ENCODE measurements around the gene COL4A2.

COL4A2 gene

DNA sequence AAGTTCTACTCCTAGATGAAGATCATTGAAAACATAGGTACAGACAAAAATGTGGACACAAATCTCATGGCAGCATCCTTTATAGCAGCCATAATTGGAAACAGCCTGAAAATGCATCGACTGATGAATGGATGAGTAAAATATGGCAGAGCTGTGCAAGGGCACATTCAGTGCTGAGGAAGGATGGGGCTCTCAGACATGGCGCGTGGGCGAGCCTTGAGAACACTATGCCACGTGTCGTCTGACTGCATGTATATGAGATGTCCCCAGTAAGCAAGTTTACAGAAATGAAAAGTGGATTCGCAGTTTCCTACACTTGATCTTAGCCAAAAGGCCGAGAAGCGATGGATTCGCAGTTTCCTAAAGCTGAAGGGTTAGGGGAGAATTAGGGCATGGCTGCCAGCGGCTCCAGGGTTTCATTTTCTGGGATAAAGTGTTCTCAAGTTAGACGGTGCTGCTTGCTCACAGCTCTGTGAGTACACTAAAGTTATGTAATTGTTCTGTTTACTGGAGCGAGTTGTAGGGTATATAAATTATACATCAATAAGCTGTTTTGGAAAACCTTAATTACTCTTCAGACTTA, 176.4 kb downstream of the COL4A2 start:
- Histone ChIP-seq H3K9me2 (replicated peaks; ENCODE audit: low read depth, low read length) (no peaks in the 10 kb centered on the region), H3K4me3 (ENCODE audit: low read length, poor library complexity, severe bottlenecking) (no peak overlapping the region), H3F3A (ENCODE audit: low read depth) (no peaks in the 10 kb centered on the region), H3K79me2 (ENCODE audit: insufficient read depth, low read length) (no peaks in the 10 kb centered on the region), H3K9ac (ENCODE audit: low read depth, low read length, poor library complexity, severe bottlenecking) (no peak overlapping the region), H3K4me2 (ENCODE audit: low read depth, low read length, poor library complexity, severe bottlenecking) (no peak overlapping the region), H4K20me1 (ENCODE audit: insufficient read depth, low read length, poor library complexity, severe bottlenecking) (no peaks in the 10 kb centered on the region), H3K27me3 (ENCODE audit: insufficient read depth, low read length, poor library complexity, severe bottlenecking) (no peaks in the 10 kb centered on the region), H3K9me3 (ENCODE audit: insufficient read depth, low read depth, low read length) (no peaks in the 10 kb centered on the region), H2AFZ (ENCODE audit: low read length) (no peak overlapping the region), H3K4me1 (ENCODE audit: insufficient read depth, low read length, poor library complexity, severe bottlenecking) (no peaks in the 10 kb centered on the region), H3K36me3 (ENCODE audit: insufficient read depth, low read length) (no peaks in the 10 kb centered on the region)
- TF ChIP-seq, protein P1, sequence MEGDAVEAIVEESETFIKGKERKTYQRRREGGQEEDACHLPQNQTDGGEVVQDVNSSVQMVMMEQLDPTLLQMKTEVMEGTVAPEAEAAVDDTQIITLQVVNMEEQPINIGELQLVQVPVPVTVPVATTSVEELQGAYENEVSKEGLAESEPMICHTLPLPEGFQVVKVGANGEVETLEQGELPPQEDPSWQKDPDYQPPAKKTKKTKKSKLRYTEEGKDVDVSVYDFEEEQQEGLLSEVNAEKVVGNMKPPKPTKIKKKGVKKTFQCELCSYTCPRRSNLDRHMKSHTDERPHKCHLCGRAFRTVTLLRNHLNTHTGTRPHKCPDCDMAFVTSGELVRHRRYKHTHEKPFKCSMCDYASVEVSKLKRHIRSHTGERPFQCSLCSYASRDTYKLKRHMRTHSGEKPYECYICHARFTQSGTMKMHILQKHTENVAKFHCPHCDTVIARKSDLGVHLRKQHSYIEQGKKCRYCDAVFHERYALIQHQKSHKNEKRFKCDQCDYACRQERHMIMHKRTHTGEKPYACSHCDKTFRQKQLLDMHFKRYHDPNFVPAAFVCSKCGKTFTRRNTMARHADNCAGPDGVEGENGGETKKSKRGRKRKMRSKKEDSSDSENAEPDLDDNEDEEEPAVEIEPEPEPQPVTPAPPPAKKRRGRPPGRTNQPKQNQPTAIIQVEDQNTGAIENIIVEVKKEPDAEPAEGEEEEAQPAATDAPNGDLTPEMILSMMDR (conservative IDR thresholded peaks at IDR 0.05; ENCODE audit: low read length) = no peak
- TF ChIP-seq EZH2phosphoT487 (IDR thresholded peaks at IDR 0.05; ENCODE audit: borderline replicate concordance) = no peak

DNA sequence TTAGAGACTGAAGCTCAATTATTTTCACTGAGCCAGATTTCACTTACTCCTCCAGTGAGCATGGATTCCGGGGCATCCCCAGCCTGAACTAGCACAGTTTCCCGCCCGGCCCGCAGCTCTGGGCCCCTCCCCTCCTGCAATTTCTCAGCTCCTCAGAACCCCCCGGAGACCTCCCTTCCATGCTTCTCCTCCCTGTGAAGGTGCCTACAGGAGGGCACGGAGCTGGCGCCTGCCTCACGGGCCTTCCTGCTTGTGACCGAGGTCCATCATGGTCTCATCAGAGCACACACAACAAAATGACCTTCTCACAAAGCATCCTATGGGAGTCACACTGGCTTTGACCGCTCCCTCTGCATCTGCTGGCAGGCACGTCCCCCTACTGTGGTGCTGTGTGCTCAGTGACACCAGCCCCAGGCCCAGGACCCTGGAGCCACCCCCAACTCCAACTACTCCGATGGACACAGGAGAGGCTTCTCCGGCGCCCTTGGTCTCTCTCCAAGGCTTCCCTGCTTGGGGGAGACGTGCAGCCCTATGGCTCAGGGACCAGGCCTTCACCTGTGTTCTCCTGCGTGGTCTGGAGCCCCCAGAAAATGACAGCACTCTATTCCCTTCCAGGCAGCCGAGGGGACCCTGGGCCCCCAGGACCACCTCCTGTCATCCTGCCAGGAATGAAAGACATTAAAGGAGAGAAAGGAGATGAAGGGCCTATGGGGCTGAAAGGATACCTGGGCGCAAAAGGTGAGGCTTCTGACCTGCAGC, 177.4 kb downstream of the COL4A2 start:
- Histone ChIP-seq H3K4me3 (ENCODE audit: low read length, poor library complexity, severe bottlenecking) (no peak overlapping the region), H4K20me1 (ENCODE audit: insufficient read depth, low read length, poor library complexity, severe bottlenecking) (no peaks in the 10 kb centered on the region), H3K27me3 (ENCODE audit: insufficient read depth, low read length, poor library complexity, severe bottlenecking) (no peaks in the 10 kb centered on the region), H3K4me1 (ENCODE audit: insufficient read depth, low read length, poor library complexity, severe bottlenecking) (no peaks in the 10 kb centered on the region), H3K4me2 (ENCODE audit: low read depth, low read length, poor library complexity, severe bottlenecking) (no peak overlapping the region), H3K9ac (ENCODE audit: low read depth, low read length, poor library complexity, severe bottlenecking) (no peak overlapping the region), H3K9me2 (replicated peaks; ENCODE audit: low read depth, low read length) (no peaks in the 10 kb centered on the region), H3K36me3 (ENCODE audit: insufficient read depth, low read length) (no peaks in the 10 kb centered on the region), H3F3A (ENCODE audit: low read depth) (no peaks in the 10 kb centered on the region), H3K79me2 (ENCODE audit: insufficient read depth, low read length) (no peaks in the 10 kb centered on the region), H2AFZ (ENCODE audit: low read length) (no peak overlapping the region), H3K9me3 (ENCODE audit: insufficient read depth, low read depth, low read length) (no peaks in the 10 kb centered on the region)
- TF ChIP-seq EZH2phosphoT487 (IDR thresholded peaks at IDR 0.05; ENCODE audit: borderline replicate concordance) = no peak
- TF ChIP-seq, protein P1 (conservative IDR thresholded peaks at IDR 0.05; ENCODE audit: low read length) = no peak

DNA sequence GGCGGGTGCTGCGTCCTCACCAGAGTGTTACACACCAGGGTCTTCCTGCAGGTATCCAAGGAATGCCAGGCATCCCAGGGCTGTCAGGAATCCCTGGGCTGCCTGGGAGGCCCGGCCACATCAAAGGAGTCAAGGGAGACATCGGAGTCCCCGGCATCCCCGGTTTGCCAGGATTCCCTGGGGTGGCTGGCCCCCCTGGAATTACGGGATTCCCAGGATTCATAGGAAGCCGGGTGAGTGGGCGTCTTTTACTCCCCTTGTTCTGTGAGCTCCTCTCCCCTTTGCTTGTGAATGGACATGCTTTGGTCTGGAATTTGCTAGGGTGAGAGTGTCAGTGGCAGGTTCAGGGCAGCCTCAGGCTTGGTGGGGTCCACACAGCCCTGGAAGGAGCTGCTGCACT, 178.5 kb downstream of the COL4A2 start:
- no peaks in the 10 kb centered on the region for H3K9me2 ChIP-seq (replicated peaks; ENCODE audit: low read depth, low read length)
- no peaks in the 10 kb centered on the region for H3K9me3 ChIP-seq (ENCODE audit: insufficient read depth, low read depth, low read length)
- H3F3A ChIP-seq (ENCODE audit: low read depth) = no peaks in the 10 kb centered on the region
- H4K20me1 ChIP-seq (ENCODE audit: insufficient read depth, low read length, poor library complexity, severe bottlenecking) = no peaks in the 10 kb centered on the region
- no peak overlapping the region for H2AFZ ChIP-seq (ENCODE audit: low read length)
- TF ChIP-seq EZH2phosphoT487 (IDR thresholded peaks at IDR 0.05; ENCODE audit: borderline replicate concordance) = no peak
- TF ChIP-seq, protein P1 (conservative IDR thresholded peaks at IDR 0.05; ENCODE audit: low read length) = no peak
- no peaks in the 10 kb centered on the region for H3K79me2 ChIP-seq (ENCODE audit: insufficient read depth, low read length)
- no peaks in the 10 kb centered on the region for H3K27me3 ChIP-seq (ENCODE audit: insufficient read depth, low read length, poor library complexity, severe bottlenecking)
- no peaks in the 10 kb centered on the region for H3K36me3 ChIP-seq (ENCODE audit: insufficient read depth, low read length)
- H3K4me2 ChIP-seq (ENCODE audit: low read depth, low read length, poor library complexity, severe bottlenecking) = no peak overlapping the region
- H3K9ac ChIP-seq (ENCODE audit: low read depth, low read length, poor library complexity, severe bottlenecking) = no peak overlapping the region
- H3K4me1 ChIP-seq (ENCODE audit: insufficient read depth, low read length, poor library complexity, severe bottlenecking) = no peaks in the 10 kb centered on the region
- no peak overlapping the region for H3K4me3 ChIP-seq (ENCODE audit: low read length, poor library complexity, severe bottlenecking)
